Measurements from ENCODE around the gene RANGAP1.

RANGAP1 gene

DNA sequence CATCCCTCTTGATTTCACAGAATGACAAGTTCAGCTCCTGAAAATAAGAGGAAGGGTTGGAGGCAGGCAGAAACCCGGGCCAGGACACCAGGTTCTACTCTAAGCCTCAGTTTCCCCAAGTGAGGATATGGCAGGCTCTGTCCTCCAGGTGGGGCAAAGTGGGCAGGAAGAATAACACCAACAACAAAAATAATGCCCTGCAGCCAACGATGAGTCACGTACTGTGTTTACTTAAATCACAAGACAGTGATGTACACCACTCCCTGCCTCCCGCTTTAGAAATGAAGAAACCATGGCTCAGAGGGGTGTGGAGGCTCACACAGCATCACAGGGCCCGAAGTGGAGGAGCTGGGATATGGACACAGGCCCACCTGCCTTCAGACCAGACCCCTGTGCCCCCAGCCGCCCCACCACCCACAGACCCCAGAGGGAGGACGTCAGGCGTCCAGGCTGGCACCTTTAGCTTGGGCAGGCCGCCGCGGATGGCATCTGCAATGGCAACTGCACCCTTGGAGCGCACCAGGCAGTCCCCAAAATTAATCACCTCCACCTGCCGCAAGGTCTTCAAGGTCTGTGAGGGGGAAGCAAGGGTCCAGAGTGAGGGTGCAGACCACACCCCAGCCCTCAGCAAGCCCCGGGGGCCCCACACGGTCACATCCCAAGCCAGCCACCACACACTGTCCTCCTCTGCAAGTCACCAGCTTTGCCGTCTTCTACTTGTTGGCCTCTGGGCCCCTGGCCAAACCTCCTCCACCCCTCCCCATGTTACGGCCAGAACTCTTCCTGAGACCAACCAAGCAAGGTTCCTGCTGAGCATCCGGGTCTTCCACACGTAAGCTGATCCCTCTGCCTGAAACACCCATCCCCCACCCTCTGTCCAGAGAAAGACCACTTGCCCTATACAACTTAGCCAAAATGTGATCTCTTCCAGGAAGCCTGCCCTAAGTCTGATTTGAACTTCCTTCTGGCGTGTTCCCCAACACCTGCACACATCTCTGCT lies 29.4 kb downstream of the RANGAP1 start:
- DNase-seq: no peak

DNA sequence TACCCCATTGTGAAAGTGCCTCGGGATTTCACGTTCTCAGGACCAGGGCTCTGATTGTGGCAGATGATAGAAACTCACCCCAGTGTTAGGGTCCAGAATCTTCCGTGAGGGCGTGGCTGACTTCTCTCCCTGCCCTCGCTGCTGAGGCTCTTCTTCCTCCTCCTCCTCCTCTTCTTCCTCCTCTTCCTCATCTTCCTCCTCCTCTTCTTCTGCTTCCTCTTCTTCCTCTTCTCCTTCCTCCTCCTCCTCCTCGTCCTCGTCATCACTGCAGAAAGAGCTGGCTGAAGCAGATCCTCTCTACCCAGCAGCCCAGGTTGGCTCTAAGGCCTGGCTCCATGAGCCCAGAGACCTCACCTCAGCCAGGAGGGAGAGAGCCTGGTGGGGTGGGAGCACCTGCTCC lies 31.8 kb downstream of the RANGAP1 start:
- DNase-seq: no peak

- DNase-seq: no peak
Measured at GRCh38 chr22:41252365-41252764, 33.6 kb downstream of the RANGAP1 start.

DNA sequence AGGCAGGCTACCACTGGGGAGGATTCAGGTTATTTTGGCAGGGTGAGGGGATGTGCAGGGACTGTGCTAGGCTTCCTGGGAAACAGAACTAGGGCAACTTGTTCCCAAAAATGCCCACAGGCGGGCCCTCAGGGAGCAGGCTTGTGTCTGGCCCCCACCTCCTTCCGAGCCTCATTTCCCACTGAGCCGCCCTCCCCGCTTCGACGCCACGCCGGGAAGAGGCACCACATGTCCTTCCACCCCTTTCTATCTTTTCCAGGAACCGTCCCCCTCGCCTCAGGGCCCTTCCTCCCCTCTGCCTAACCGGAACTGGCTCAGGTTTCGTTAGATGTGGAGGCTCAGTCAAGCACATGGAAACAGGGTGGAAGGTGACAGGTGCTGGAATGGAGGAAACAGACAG lies 35.9 kb downstream of the RANGAP1 start:
- no peak for DNase-seq

DNA sequence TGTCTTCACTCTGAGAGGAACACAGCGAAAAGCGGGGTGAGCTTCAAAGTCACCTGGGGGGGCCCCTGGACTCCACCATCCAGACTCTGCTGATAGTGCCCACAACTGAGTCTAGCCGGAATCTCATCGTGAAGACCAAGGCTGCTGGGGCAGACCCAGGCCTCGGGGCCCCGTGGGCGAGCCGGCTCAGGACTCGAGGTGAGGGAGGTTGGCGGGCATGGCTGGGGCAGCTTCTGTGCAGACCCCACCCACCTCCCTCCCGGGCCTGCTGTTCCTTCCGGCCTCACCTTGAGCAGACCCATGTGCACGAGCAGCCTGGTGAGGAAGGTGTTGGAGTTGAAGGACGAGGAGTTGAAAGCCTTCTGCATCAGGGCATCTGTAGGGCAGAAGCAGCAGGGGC lies 36.5 kb downstream of the RANGAP1 start:
- DNase-seq: no peak

DNA sequence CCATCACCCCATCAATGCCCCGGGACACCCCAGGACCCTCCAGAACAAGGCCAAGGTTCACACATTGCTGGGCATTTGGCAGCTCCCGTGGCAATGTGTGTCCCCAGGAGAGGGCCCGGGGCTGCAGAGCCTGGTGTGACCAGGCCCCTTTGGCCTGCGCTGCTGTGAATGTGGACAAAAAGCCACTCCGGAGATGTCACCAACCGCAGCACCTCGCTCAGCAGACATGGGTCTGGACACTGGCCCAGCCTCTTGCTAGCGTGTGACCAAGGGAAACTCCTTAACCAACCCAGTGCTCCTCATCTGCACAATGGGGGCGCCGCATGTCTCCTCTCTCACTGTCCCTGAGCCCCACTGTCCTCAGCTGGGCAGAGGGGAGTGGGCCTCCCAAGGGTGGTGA lies 37.2 kb downstream of the RANGAP1 start:
- DNase-seq: no peak

DNA sequence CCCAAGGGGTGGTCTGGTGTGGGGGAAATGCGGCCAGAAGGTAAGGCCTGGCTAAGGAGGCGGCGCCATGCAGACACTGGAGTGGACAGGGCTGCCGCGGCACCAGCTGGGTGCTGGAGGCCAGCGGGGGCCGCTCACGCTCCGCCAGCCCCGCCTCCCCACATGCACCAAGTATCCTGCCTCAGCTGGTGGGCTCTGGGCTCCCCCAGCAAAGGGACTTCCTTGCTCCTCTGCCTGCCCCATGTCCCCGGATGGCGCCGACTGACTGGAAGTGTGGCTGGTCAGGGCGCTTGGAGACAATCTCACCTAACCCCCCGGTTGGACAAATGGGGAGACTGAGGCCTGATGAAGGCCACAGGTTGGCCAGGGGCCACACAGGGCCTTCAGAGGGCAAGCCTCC lies 37.7 kb downstream of the RANGAP1 start:
- no peak for DNase-seq

GRCh38 chr22:41247703-41248102 lies 38.3 kb downstream of the RANGAP1 start:
- no peak for DNase-seq

DNA sequence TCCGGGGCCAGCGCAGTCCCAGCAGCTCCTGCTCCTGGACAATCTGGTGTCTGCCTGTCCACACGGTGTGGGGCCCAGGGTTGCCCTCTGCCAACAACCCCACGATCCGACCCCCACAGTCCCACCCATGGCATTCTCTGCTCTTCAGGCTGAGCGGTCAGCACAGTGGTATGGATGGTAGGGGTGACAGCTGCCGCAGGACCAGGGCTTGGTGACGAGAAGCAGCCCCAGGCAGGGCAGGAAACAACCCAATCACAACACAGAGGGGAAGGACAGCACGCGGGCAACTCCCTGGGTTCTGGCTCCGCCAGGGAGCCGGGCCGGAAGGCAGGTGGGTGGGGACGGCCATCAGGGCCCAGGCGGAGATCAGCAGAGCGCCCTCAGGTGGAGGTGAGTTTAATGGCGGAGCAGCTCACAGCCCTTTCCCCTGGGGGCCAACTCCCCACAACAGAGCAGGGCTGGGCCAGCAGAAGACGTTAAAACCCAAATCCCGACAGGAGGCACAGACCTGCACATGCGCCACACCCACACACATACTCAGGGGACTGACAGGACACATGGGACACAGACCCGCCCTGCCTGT lies 40.0 kb downstream of the RANGAP1 start:
- no peak for DNase-seq

GRCh38 chr22:41243361-41243760 lies 42.6 kb downstream of the RANGAP1 start:
- DNase-seq: no peak

GRCh38 chr22:41242396-41243117 lies 43.4 kb downstream of the RANGAP1 start:
- no peak for DNase-seq

DNA sequence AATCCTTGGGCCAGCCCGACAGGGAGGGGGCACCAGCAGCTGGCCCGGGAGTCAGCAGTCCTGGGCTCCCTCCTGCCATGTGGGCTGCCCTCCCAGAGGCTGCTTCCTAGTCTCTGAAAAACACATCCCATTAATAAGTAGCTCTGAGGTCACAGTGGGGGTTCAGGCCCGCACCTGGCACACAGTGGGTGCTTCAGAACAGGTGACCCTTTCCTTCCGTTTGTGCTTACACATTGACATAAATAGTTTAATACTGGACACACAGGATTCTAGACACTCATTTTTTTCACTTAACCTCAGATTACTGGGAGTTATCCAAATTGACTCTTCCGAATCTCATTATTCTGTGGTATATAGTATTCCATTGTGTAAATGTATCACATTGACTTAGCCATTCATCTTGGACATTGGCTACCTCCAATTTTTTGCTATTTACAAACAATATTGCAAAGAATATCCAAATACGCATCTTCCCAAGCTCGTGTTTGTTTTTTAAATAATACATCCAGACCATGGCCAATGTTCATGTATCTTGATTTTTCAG lies 44.8 kb downstream of the RANGAP1 start:
- no peak for DNase-seq

GRCh38 chr22:41240377-41241132 lies 45.4 kb downstream of the RANGAP1 start, which contains the start of gene CHADL:
Gene CHADL, minus strand, starts transcription at chr22:41240931. Its CDS starts 50 bp downstream, at chr22:41240881.
- DNase-seq: no peak

- DNase-seq: no peak
Measured at GRCh38 chr22:41239443-41240128, 46.4 kb downstream of the RANGAP1 start.

DNA sequence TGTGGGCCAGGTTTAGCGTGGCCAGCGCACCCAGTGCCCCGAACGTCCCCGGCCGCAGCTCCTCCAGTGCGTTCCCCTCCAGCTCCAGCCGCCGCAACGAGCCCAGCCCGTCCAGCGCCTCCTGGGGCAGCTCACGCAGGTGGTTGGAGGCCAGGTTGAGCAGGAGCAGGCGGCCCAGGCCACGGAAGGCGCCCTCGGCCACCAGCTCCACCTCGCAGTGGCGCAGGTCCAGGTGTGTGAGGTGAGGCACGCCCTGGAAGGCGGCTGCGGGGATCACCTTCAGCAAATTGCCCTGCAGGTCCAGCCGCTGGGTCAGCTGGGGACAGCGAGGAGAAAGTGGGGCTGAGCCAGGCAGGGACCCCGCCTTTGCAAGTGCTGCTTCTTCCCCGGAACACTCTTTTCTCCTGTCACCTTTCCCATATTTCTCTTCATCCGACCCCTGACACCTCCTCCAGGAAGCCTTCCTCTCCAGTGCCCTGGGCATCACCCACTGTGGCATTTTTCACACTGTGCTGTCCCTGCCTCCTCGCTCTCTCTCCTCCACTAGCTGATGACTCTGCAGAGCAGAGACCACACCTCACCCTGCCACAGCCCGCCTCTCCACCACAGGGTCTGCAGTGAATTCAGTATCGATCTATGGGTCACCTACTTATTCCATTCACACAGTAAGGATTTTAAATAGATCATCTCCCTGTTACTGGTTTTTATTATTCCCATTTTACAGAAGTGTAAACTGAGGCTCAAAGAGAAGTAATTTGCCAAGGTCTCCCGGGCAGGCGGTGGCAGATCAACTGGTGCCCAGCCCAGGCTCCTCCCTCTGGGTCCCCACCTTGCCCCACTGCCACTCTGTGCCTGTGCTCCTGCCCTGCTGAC lies 47.2 kb downstream of the RANGAP1 start:
- no peak for DNase-seq

GRCh38 chr22:41237707-41238569 lies 48.0 kb downstream of the RANGAP1 start:
- DNase-seq: peak; percentile 88

DNA sequence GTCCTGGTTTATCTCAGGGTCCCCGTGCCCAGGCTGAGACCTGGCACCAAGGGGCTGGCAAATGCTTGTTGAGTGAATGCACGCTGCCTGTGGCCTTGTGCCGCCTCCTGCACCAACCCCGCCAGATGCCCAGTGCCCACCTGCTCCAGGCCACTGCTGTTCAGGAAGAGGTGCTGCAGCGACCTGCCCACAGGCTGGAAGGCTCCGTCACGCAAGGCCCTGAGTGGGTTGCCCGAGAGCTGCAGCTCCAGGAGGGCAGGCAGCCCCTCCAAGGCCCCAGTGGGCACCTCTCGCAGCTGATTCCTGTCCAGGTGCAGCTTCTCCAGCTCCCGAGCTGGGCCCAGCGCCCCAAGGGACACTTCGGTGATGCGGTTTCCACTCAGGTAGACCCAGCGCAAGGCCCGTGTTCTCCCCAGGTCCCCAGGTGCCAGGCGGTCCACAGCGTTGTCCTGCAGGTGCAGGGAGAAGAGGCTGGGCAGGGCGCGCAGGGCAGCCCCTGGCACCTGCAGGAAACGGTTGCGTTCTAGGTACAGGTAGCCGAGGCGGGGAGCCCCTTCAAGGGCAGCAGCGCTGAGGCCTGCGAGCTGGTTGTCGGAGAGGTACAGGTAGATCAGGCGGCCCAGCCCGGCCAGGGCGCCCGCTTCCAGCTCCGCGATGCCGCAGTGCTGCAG lies 48.8 kb downstream of the RANGAP1 start:
- DNase-seq: no peak

DNA sequence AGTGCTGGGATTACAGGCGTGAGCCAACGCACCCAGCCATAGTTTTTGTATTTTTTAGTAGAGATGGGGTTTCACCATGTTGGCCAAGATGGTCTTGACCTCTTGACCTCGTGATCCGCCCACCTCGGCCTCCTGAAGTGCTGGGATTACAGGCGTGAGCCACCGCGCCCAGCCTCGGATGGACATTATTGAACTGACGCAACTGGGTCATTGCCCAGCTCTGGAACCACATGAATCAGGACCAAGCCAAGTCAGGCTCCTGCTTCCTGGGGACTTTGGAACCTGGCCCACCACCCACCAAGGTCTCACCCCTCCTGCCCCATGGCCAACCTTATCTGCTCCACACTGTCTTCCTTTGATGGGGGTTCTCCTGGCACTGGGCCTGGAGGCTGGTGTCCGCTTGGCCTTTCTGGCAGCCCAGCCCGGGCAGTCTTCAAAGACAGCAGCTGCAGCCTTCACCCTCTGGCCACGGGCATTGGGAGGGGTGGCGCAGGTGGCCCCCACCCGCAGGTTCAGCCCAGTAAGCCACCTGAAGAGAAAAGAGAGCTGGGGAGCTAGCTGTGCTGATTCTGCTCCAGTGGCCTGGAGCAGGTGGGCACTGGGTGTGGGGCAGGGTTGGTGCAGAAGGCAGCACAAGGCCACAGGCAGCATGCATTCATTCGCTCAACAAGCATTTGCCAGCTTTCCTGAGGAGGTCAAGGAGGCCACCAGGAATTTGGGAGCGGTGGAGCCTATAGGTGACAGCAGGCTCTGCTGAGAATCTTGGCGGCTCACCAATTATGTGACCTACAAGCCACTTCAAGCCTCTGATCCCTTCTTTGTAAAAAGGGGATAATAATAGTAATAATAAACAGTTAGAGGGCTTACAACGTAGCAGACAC lies 50.9 kb downstream of the RANGAP1 start:
- DNase-seq: no peak
